Heart left ventricle (tissue), 13 donors: ENCODE results near the gene TGFBR3.

Source experiments
- POLR2A ChIP-seq, 2 donors: fragments of 450-650 bp; IDR thresholded peaks; one replicate each; pipeline ENCODE4 v1.6.1; 2017; ENCODE audit warnings: antibody characterized with exemption in 2 of 2, mild to moderate bottlenecking in 2 of 2, moderate library complexity in 2 of 2
- TF ChIP-seq, protein P1 (sequence below), 12 donors: fragments of 200-600 bp; sonication (generic) in 4 of 12; IDR thresholded peaks; one replicate each; pipeline versions ENCODE4 v1.5.0 to v1.8.0; 2018 to 2022; ENCODE audit warnings: antibody characterized with exemption in 12 of 12, mild to moderate bottlenecking in 5 of 12
- donor health status: ischemic (EF 13 %, LVEDD 7.1; RV severe dilation, severe dysfunction).
- donor health status: DM: no; HTN: yes; CAD: no.
- donor health status: DM: no; HTN: no; CAD: no.
- donor health status: ischemic (EF 25% LVEDD 6.9; RV normal size, moderate dysfunction).
- donor health status: ischemic (EF 25% LVEDD 5.7; RV mildly dilated, moderate dysfunction).
- donor health status: ischemic (EF 35%, LVEDD 5.7; RV mildly dilated, moderate dysfunction).
- donor health status: nonischemic (EF 11% LVEDD 7.7; RV severe dilation, severe dysfunction).
- donor health status: DM: yes; HTN: yes; CAD: no.
- donor health status: PGD.
- donor health status: ischemic (EF 29% LVEDD 5.4; RV normal size, mild dysfunction).
- donor health status: nonischemic (EF 23%, LVEDD 6.1; RV moderate dilation, normal function).

DNA sequence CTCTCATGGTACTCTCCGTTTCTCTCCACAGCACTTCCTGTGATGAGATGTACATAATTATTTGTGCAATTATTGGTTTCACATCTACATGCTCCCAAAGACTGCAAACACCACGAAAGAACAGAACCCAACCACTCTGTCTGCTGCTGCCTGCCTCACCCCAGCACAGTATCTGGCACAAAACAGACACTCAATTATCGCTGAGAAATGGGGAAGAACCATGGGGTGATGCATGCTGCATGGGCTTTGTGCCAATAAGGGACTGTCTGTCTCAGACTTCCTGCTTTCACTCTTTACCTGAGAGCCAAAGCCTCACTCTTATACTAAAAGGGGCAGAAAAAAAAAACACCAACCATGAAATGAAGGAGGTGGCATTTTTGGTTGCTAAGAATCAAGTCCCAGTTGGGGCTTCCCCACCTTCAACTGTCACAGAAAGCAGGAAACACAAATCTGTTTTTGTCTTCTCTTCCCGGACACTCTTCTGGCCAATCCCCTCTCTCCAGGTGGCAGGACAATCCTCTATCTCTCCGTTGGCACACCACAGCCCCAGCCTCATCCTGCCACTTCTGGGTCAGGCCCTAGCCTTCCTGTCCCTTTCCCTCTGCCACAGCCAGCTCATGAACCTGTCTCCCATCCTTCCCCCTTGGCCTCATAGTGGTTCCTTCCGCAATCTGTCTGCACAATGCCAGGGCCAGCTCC, 82.0 kb downstream of the TGFBR3 start:
- no peak for TF ChIP-seq POLR2A (IDR thresholded peaks at IDR 0.05)
- TF ChIP-seq, protein P1, sequence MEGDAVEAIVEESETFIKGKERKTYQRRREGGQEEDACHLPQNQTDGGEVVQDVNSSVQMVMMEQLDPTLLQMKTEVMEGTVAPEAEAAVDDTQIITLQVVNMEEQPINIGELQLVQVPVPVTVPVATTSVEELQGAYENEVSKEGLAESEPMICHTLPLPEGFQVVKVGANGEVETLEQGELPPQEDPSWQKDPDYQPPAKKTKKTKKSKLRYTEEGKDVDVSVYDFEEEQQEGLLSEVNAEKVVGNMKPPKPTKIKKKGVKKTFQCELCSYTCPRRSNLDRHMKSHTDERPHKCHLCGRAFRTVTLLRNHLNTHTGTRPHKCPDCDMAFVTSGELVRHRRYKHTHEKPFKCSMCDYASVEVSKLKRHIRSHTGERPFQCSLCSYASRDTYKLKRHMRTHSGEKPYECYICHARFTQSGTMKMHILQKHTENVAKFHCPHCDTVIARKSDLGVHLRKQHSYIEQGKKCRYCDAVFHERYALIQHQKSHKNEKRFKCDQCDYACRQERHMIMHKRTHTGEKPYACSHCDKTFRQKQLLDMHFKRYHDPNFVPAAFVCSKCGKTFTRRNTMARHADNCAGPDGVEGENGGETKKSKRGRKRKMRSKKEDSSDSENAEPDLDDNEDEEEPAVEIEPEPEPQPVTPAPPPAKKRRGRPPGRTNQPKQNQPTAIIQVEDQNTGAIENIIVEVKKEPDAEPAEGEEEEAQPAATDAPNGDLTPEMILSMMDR (IDR thresholded peaks at IDR 0.05) = no peak
